ENCODE measurements around the gene KIAA0930.

GRCh38 chr22:45218976-45219375, 21.7 kb downstream of the KIAA0930 start:
- no peak for TF ChIP-seq CTCF (IDR thresholded peaks at IDR 0.05 in 8 of 11, conservative IDR thresholded peaks at IDR 0.05 in 3 of 11)
- no peak for TF ChIP-seq POLR2AphosphoS5 (IDR thresholded peaks at IDR 0.05)
- no peak for TF ChIP-seq POLR2A (IDR thresholded peaks at IDR 0.05)

All from spleen (tissue), 7 donors.